HG03442 (cell line): ENCODE measurements around the gene DQX1.
"Not testable (repeated sequence)": the region's sequence is repeated elsewhere in the genome, so short reads cannot be mapped to it uniquely, and the experiment has no call there.

ENCODE experiments used
- ATAC-seq: cut with Tn5 transposase; IDR thresholded peaks from one replicate; pipeline ENCODE4 v1.9.1; 2021; ENCODE audit warnings: mild to moderate bottlenecking, moderate library complexity; ENCODE audit not compliant: unreplicated experiment

Gene DQX1

DNA sequence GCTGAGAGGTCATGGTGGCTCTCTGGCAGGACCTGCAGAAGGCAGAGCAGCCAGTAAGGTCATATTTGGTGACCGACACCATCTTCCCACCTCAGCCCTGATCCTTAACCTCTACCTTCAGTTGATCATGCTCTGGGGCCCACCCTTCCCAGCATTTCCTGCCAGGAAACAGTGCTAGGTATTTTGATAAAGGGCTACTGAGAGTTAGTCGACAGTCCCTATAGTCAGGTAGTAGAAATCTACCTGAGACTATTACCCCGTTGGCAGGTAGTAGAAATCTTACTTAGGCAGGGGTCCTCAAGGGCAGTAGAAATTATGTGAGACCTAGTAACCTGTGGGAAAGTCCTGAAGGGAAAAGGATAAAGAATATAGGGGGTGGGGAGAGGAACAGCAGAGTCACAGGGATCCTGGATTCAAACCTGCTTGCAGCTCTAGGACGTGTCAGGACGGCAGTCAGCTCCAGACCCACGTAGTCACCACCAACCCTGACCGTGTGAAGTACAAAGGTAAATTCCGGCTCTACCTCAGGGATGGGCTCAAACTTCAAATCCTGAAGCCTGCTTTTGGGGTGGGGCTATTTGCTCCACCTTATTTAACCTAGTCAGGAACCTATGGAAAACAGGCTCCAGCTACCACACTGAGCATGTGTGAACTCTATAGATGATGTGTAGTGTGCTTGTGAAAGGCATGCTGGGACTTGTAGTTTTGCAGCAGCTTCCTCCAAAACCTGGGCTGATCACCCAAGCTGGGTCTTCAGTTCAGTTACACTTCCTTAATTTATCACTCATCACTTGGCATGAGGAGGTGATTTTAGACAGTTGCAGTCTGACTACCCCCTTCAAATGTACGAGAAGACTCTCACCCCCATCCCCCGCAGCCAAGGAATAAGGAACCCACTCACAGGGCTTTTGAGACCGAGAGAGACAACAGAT lies at the start of gene DQX1:
TSS of gene DQX1 (minus strand) at position 515 of the 932 bp plus-strand sequence. CDS start at position 13, 502 bp downstream.
- ATAC-seq = no peak

GRCh38 chr2:74575320-74575719 lies 49.3 kb upstream of the DQX1 start:
- no peak for ATAC-seq

DNA sequence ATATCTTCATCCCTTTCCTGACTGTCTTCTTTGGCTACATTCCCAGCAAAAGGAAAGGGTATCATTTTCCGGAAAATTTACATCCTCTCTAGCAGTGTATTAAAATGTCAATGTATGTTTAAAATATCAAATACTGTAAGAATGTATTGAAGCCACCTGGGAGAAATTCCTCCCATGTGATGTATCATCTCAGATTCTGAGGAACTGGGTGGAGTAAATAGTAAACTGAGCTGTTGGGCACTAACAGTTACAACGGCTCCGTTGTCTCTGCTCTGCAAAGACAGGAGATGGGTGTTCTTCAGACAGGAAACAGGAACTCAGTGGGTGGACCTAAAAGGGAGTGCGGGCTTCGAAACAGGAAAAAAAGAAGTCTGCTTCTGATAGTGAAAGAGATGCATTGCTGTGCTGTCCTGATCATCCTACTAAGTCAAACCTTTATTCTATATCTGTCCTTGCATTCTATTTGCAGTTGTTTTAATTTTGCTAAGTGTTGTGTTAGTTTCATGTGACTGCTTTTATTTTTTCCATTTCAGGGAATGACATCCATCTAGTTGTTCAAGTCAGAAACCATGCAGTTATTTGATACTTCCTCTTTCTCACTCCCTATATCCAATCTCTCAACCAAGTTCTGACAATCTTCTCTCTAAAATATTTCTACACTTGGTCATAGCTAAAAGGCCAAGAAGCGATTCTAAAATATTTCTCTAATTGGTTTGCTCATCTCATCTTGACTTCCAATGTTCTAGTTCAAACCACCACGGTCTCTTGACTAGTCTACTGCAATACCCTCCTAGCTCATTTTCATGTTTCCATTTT lies 47.9 kb upstream of the DQX1 start:
- ATAC-seq = peak; percentile 33

- no peak for ATAC-seq
Observed at GRCh38 chr2:74572178-74572925, 46.3 kb upstream of the DQX1 start.

DNA sequence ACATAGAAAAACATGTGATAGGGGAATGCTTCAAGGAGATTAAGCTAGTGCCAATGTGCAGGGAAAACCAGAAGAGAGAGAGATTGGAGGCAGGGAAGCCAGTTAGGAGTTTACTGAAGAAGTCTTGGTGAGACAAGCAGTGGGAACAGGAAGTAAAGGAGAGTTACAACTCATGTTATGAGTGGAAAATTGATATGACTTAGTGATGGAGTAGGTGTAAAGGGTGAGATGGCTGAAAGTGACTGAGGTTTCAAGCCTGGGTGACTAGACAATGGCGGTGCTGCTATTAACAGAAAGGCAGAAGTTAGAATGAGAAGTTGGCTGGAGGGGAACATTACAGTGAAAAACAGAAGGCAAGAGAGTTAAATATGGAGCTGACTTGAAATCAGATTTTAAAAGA lies 45.0 kb upstream of the DQX1 start:
- ATAC-seq = peak; percentile 70

GRCh38 chr2:74569686-74570085 lies 43.7 kb upstream of the DQX1 start:
- no peak for ATAC-seq

GRCh38 chr2:74567881-74568280 lies 41.9 kb upstream of the DQX1 start:
- no peak for ATAC-seq

- no peak for ATAC-seq
Observed at GRCh38 chr2:74566754-74567085, 40.7 kb upstream of the DQX1 start.

DNA sequence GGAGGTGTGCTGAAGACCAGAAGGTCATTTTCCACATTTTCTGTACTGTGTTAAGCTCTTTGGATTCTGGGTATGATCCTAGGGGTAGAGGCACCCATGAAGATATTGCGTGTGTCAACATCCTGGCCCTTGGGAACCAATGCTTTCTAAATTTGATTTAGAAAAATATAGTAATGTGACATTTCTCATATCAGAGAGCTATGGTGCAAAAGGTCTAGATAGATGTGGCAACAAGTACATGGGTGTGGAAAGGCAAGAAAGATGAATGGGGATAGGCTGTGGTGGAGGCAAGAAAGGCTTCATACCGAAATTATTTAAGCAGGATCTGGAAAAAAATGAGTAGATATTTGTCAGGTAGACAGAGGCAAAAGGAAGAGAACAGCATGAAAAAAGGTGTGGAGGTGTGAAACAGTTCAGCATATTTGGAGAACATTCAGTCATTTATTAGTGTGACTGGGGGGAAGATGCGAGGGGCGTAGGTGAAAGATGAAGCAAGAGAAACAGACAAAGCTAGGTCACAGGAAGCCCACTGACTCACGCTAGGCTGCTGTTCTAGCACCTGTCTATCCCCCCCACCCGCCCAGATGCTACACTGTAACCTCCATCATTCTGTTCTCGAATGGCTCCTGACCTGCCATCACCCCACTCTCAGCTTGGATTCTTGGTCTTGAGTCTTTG lies 40.2 kb upstream of the DQX1 start:
- no peak for ATAC-seq

- ATAC-seq = no peak
Observed at GRCh38 chr2:74564222-74564621, 38.2 kb upstream of the DQX1 start.

DNA sequence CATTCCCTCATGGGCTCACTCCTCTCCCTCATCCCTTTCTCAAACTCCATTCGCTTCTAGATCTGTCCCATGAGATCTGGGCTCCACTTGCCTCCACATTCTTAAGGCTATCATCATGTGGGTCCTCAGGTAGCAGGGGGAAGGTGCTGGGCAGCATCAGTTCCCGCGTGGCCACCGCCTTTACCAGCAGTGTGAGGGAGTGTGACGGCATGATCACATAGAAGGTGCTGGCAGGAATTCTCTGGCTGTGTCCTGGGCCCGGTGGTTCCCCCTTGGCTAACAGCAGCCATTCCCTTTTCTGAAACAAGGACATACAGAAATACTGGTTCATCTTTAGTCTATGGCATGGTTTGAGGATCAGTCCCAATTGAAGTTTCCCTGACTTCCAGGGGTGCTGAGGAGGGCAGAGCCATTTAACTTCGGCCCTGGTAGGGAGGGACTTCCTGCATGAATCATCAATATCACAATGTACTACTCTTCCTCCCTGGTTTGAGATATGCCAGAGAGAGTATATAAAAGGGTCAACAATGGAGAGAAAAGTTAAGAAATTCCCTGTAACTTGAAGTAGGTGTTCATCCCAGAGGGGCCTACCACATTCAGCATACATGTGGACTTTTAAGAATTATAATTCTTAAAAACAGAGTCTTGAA lies 36.2 kb upstream of the DQX1 start:
- ATAC-seq = no peak

GRCh38 chr2:74561022-74561421 lies 35.0 kb upstream of the DQX1 start:
- ATAC-seq = not testable (repeated sequence)

GRCh38 chr2:74560591-74560990 lies 34.6 kb upstream of the DQX1 start:
- ATAC-seq = no peak

DNA sequence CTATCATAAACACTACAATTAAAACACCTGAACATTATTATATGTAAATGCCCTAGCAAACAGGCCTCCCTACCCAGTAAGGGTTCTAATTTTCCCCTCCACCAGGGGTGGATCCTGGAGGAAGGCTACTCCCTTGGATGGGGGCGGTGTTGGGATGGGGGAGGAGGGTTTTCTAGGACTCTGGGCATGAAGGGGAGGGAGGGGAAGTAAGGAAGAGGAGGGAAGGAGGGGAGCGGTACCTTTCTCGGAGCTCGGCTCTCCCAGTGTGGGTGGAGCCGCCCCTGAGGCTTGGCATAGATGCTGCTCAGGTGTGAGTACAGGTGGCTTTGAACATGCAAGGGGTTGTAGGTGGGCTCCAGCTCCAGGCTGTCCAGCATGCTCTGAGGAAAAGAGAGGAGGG lies 33.9 kb upstream of the DQX1 start:
- ATAC-seq = no peak

DNA sequence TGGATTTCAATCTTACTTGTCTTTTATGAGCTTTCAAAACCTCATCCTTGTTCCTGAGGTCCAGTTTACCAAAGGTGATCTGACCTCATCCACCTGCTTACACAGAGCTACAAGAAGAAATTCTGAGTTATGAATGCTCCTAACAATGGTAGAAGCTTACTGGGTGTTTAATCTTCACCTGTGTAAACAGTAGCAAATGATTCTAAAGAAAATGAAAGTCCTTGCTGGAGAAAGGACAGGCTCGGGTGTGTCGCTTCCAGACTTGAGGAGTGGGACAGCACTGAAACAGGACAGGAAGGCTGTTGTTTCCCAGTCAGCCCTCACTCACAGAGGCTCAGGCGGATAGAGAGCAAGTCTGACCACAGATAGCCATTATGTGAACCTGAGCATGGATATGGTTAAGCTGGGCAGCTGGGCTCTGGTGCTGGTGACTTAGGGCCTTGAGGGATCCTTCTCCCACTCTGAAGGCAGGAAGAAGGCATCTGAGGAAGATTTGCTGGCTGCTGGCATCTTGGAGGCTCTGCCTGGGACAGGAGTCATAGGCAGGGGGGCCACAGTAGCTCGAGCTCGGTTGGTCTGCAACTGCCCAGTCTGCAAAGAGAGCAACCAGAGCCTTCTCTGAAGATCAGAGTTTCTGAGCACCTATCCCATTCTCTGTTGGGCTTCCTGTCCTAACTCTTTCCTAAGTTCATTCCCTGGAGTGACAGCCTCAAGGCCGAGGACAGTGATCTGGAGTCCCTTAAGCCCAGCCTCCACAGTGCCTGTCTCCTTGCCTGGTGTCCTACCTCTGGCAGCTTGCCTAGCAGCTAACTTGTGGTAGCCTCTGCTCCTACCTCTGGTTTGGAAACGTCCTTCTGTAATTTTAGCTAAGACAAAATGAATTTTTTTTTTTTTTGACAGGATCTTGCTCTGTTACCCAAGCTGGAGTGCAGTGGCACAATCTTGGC lies 32.5 kb upstream of the DQX1 start:
- ATAC-seq = no peak

- no peak for ATAC-seq
Observed at GRCh38 chr2:74556831-74557370, 30.9 kb upstream of the DQX1 start.

DNA sequence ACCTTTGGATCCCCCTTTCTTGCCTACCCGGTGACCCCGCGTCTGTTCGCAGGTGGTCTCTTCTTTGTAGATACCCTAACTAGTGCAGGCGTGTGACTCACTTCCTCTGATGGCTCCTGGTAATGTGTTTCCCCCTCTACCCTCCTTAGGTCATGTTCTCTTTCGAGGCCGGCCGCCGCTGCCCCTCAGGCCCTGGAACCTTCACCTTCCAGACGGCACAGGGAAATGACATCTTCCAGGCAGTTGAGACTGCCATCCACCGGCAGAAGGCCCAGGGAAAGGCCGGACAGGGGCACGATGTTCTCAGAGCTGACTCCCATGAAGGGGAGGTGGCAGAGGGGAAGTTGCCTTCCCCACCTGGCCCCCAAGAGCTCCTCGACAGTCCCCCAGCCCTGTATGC lies 30.1 kb upstream of the DQX1 start:
- no peak for ATAC-seq

DNA sequence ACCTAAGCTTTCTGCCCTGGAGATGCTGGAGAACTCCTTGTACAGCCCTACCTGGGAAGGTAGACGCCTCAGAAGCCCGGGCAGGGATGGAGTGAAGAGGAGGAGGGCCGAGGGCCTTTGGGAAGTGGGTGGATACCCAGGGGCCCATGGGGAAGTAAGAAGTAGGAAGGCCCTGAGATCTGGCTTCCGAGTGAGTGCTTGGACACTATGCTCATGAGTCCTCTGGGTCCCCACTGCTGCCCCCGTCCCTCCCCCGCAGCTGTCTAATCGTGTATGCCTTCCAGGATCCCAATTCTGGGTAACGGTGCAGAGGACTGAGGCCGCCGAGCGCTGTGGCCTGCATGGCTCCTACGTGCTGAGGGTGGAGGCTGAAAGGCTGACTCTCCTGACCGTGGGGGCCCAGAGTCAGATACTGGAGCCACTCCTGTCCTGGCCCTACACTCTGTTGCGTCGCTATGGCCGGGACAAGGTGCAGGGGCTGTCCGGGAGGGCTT lies 29.6 kb upstream of the DQX1 start:
- no peak for ATAC-seq
